ENCODE measurements around the gene ACRBP. TPM values are rescaled to one million over a fixed set of nuclear protein-coding genes. Genes with fewer than 3 reads are reported as not detected.

ACRBP gene
- total RNA-seq: 0.97 and 1.3 TPM in 2 replicates
- 5.5 and 5.7 TPM in 2 replicates for polyA plus RNA-seq
- 2.0 and 3.4 TPM in 2 replicates for polyA plus RNA-seq (2011; cell fraction: cytosol; rRNA removed)
- 2.5 and 3.2 TPM in 2 replicates for polyA plus RNA-seq (2011; cell fraction: nucleus; rRNA removed)
- 0.32 and 0.82 TPM in 2 replicates for polyA plus RNA-seq (2012)
- polyA minus RNA-seq: 4.5 and 5.2 TPM in 2 replicates
- not detected for polyA minus RNA-seq (2011; cell fraction: cytosol; rRNA and poly(A)+ RNA removed)
- polyA minus RNA-seq (2011; cell fraction: nucleus; rRNA and poly(A)+ RNA removed): 1.6 and 1.8 TPM in 2 replicates
- percentile 24 among the genes with signal in this experiment for Bru-seq, nascent RNA
- BruChase-seq, experiment 1, labeled RNA remaining after a 6-hour chase: percentile 24 among the genes with signal in this experiment
- BruChase-seq, experiment 2, labeled RNA remaining after a 2-hour chase: percentile 16 among the genes with signal in this experiment
- long read RNA-seq, partial matches to known transcripts: 1 of 1 reads
- long read RNA-seq, other reads (novel, unspliced or antisense): 0 of 1 reads

DNA sequence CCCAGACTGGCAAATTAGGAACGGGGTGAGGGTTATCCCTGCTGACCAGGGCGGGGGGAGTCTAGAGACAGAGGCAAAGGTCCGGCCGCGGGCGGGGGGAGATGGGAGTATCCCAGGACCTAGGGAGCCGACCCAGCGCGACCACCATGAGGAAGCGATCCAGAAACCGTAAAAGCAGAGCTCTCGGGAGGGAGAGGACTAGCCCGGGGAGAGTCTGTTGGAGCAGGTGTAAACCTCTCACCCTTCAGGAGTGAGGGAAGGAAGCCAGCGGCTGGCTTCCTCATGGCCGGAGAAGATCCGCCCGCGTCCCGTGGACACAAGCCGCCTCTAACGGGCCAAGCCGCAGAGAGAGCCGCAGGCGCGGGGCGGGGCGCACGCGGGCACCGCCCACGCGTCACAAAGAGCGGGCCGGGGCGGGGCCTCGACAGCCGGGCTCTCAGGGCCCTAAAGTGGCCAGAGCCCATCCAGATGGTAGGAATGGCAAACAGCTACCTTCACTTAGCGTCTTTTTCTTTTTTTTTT, at the start of gene ACRBP:
Gene ACRBP (minus strand): TSS at position 350 of the 522 bp plus-strand sequence. CDS start 66 bp downstream, at position 284.
- ChIA-PET CTCF (interaction anchor here (0.7 kb wide), 1 partner anchor 27 kb away, joined by 3 read pairs; no protein-coding TSS in a partner anchor), POLR2A (interaction anchor here (0.5 to 0.7 kb wide), 2 partner anchors 41 to 100 kb away, joined by 3 read pairs; no protein-coding TSS in a partner anchor)
- peaks cover 3% of the 10 kb centered on the region for H3K4me1 ChIP-seq (ENCODE audit: control insufficient read depth, extremely low read depth, insufficient read depth, low read length)
- H3K4me2 ChIP-seq (ENCODE audit: insufficient read depth, low read length): peak within 1 kb of the TSS; percentile 56
- no peaks in the 10 kb centered on the region for H3K9me1 ChIP-seq (replicated peaks; ENCODE audit: control insufficient read depth, extremely low read depth, insufficient read depth, low read length)
- no peaks in the 10 kb centered on the region for H4K20me1 ChIP-seq (replicated peaks; ENCODE audit: control insufficient read depth, extremely low read depth, insufficient read depth, low read length)
- intact Hi-C loops (cut with micrococcal nuclease) (loop anchor here (1.0 to 2.0 kb wide), 2 partner anchors 16 to 29 kb away; partner anchors contain the start of gene ING4), dilution Hi-C loops (cut with MboI; ENCODE audit: extremely low pct_ligation_motif_present, low sequenced_read_pairs) (no loop called here)
- FAIRE-seq (peak; percentile 87), DNase-seq (ENCODE audit: low read depth, low spot score) (peak; percentile 73)
- BruUV-seq (replicated peaks): TSS peak; percentile 40
- TF ChIP-seq JUN (IDR thresholded peaks at IDR 0.05; ENCODE audit: borderline replicate concordance, insufficient read depth, insufficient read length, low read depth) (no peak), POLR2A (IDR thresholded peaks at IDR 0.05; ENCODE audit: low read depth, low read length) (peak; percentile 88), POLR2AphosphoS5 (IDR thresholded peaks at IDR 0.05; ENCODE audit: insufficient read depth, low read depth, low read length) (peak; percentile 64)
- H3K4me3 ChIP-seq (replicated peaks in 1 of 3; ENCODE audit: insufficient read depth in 1 of 3, low read depth in 1 of 3, low read length in 3 of 3): peak within 1 kb of the TSS; percentile 31 to 56 (median 48)
- no peaks in the 10 kb centered on the region for H3K27me3 ChIP-seq (ENCODE audit: control insufficient read depth in 2 of 2, insufficient read depth in 2 of 2, low read length in 2 of 2)
- H3K9me3 ChIP-seq (replicated peaks; ENCODE audit: control insufficient read depth, insufficient read depth, low read length): no peaks in the 10 kb centered on the region
- H2AFZ ChIP-seq (ENCODE audit: low read depth, low read length): peak within 1 kb of the TSS; percentile 77
- H3K9ac ChIP-seq (replicated peaks; ENCODE audit: extremely low read depth, insufficient read depth, low read length): peak within 1 kb of the TSS; percentile 25
- no peaks in the 10 kb centered on the region for H3K79me2 ChIP-seq (ENCODE audit: control insufficient read depth, insufficient read depth, low read length)
- no peak within 1 kb of the TSS for H3K27ac ChIP-seq (ENCODE audit: insufficient read depth, low read depth, low read length)
- H3K36me3 ChIP-seq (ENCODE audit: control insufficient read depth in 2 of 2, extremely low read depth in 1 of 2, insufficient read depth in 2 of 2, low read length in 2 of 2): peaks cover 2 to 12% of the 10 kb centered on the region in 2 experiments

DNA sequence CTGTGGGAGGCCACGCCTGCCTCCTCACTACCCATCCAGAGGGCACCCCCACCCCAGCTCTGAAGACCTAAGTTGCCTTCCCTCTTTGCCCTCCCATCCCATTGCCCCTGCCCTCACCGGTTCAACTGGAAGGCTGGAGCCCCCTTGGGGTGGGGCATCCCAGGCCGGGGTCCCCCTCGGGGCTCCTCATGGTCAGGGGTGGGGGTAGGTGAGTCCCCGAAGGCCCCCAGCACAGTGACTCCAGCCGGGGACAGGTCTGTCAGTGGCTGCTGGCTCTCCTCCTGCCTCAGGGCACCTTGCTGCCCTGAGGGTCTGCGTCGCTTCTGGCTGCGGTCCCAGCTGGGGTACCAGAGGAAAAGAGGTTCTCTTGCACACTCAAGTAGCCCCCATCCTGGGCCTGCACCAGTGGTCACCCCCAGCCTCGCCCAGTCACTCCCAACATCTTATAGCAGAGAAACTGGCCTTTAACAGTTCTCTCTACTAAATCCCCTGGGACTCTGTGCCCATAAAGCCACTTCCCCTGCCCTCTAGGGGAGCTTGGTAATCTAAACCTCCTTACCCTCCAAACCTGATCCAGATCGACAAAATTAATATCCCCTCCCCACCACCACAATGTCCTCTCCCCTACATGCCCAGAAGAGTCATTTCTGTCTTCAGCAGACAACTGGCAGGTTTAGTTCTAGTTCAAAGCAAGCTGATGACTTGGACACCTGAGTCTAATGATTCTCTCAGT, 48.2 kb upstream of the ACRBP start:
- no peak overlapping the region for H3K9ac ChIP-seq (replicated peaks; ENCODE audit: extremely low read depth, insufficient read depth, low read length)
- H4K20me1 ChIP-seq (replicated peaks; ENCODE audit: control insufficient read depth, extremely low read depth, insufficient read depth, low read length): no peaks in the 10 kb centered on the region
- DNase-seq (ENCODE audit: low read depth, low spot score) (no peak), FAIRE-seq (no peak)
- no peaks in the 10 kb centered on the region for H3K9me1 ChIP-seq (replicated peaks; ENCODE audit: control insufficient read depth, extremely low read depth, insufficient read depth, low read length)
- H2AFZ ChIP-seq (ENCODE audit: low read depth, low read length): no peak overlapping the region
- dilution Hi-C loops (cut with MboI; ENCODE audit: extremely low pct_ligation_motif_present, low sequenced_read_pairs) (no loop called here), intact Hi-C loops (cut with micrococcal nuclease) (loop anchor here (5.0 kb wide), 1 partner anchor 143 kb away; no protein-coding TSS in a partner anchor)
- no peaks in the 10 kb centered on the region for H3K36me3 ChIP-seq (ENCODE audit: control insufficient read depth in 2 of 2, extremely low read depth in 1 of 2, insufficient read depth in 2 of 2, low read length in 2 of 2)
- no peak overlapping the region for H3K4me3 ChIP-seq (replicated peaks in 1 of 3; ENCODE audit: insufficient read depth in 1 of 3, low read depth in 1 of 3, low read length in 3 of 3)
- ChIA-PET POLR2A (no interaction called here), CTCF (interaction anchor here (0.9 to 4.8 kb wide), 4 partner anchors 11 to 79 kb away, joined by 3 to 63 read pairs (median 3); no protein-coding TSS in a partner anchor)
- no peak overlapping the region for H3K4me2 ChIP-seq (ENCODE audit: insufficient read depth, low read length)
- TF ChIP-seq POLR2A (IDR thresholded peaks at IDR 0.05; ENCODE audit: low read depth, low read length) (no peak), GATA2 (IDR thresholded peaks at IDR 0.05; ENCODE audit: insufficient read depth, insufficient read length, low read depth, low read length) (no peak), POLR2AphosphoS5 (IDR thresholded peaks at IDR 0.05; ENCODE audit: insufficient read depth, low read depth, low read length) (no peak), JUN (IDR thresholded peaks at IDR 0.05; ENCODE audit: borderline replicate concordance, insufficient read depth, insufficient read length, low read depth) (no peak)
- peaks cover 2% of the 10 kb centered on the region for H3K4me1 ChIP-seq (ENCODE audit: control insufficient read depth, extremely low read depth, insufficient read depth, low read length)
- H3K9me3 ChIP-seq (replicated peaks; ENCODE audit: control insufficient read depth, insufficient read depth, low read length): no peaks in the 10 kb centered on the region
- no peaks in the 10 kb centered on the region for H3K79me2 ChIP-seq (ENCODE audit: control insufficient read depth, insufficient read depth, low read length)
- peaks cover 16 to 25% of the 10 kb centered on the region in 2 experiments for H3K27me3 ChIP-seq (ENCODE audit: control insufficient read depth in 2 of 2, insufficient read depth in 2 of 2, low read length in 2 of 2)
- no peak overlapping the region for H3K27ac ChIP-seq (ENCODE audit: insufficient read depth, low read depth, low read length)
- no TSS peak for BruUV-seq (replicated peaks)
